Measurements from ENCODE around the gene OARD1.
A peak's percentile ranks its signal among the peaks of the same experiment; 100 is the strongest.

OARD1 gene

DNA sequence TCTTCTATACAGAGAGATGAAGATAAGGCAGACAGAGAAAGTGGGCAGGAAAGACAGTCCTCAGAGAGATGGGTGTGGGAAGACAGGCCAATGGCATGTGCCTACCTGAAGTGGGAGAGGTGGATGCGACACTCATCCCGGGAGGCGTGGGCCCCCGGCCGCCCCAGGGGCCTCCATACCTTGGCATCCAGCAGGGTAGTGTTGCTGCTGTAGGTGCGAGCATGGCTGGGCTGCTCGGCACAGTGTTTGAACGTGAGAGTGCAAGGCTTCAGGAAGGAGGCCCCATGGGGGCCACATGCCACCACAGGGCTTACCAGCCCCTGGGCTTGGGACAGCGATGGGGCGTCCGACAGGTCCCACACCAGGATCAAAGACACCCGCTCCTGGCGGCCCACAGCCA, 38.4 kb downstream of the OARD1 start:
- no peak overlapping the region for H3K4me2 ChIP-seq (ENCODE audit: low read depth, low read length, poor library complexity, severe bottlenecking)

DNA sequence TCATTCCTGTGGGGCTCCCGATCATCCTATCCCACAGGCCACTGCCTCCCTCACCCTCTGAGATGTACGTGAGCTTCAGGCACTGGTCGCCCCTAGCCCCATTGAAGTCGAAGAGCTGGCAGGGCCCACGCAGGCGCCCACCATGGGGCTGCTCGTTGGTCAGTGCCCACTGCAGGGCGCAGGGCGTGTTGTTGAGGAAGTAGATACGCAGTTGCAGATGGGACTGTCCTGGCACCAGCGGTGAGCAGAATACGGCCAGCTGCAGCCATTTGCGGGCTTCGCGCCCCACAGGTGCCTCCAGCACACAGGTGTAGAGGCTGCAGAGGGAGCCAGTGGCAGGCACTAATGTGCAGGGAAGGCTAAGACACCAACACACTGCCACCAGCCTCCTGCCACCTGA, 39.3 kb downstream of the OARD1 start:
- Histone ChIP-seq H3K9me2 (replicated peaks; ENCODE audit: low read depth, low read length) (no peaks in the 10 kb centered on the region), H3K4me1 (ENCODE audit: insufficient read depth, low read length, poor library complexity, severe bottlenecking) (peaks cover 7% of the 10 kb centered on the region), H3K4me2 (ENCODE audit: low read depth, low read length, poor library complexity, severe bottlenecking) (no peak overlapping the region), H3K4me3 (ENCODE audit: low read length, poor library complexity, severe bottlenecking) (no peak overlapping the region), H3K36me3 (ENCODE audit: insufficient read depth, low read length) (no peaks in the 10 kb centered on the region), H3K9ac (ENCODE audit: low read depth, low read length, poor library complexity, severe bottlenecking) (no peak overlapping the region), H3K79me2 (ENCODE audit: insufficient read depth, low read length) (no peaks in the 10 kb centered on the region; the same call in 1 of the 2 replicates), H3F3A (ENCODE audit: low read depth) (no peaks in the 10 kb centered on the region), H2AFZ (ENCODE audit: low read length) (no peak overlapping the region), H3K9me3 (ENCODE audit: insufficient read depth, low read depth, low read length) (no peaks in the 10 kb centered on the region), H4K20me1 (ENCODE audit: insufficient read depth, low read length, poor library complexity, severe bottlenecking) (no peaks in the 10 kb centered on the region), H3K27me3 (ENCODE audit: insufficient read depth, low read length, poor library complexity, severe bottlenecking) (no peaks in the 10 kb centered on the region)
- TF ChIP-seq, protein P1, sequence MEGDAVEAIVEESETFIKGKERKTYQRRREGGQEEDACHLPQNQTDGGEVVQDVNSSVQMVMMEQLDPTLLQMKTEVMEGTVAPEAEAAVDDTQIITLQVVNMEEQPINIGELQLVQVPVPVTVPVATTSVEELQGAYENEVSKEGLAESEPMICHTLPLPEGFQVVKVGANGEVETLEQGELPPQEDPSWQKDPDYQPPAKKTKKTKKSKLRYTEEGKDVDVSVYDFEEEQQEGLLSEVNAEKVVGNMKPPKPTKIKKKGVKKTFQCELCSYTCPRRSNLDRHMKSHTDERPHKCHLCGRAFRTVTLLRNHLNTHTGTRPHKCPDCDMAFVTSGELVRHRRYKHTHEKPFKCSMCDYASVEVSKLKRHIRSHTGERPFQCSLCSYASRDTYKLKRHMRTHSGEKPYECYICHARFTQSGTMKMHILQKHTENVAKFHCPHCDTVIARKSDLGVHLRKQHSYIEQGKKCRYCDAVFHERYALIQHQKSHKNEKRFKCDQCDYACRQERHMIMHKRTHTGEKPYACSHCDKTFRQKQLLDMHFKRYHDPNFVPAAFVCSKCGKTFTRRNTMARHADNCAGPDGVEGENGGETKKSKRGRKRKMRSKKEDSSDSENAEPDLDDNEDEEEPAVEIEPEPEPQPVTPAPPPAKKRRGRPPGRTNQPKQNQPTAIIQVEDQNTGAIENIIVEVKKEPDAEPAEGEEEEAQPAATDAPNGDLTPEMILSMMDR (conservative IDR thresholded peaks at IDR 0.05; ENCODE audit: low read length): no peak
- no peak for TF ChIP-seq EZH2phosphoT487 (IDR thresholded peaks at IDR 0.05; ENCODE audit: borderline replicate concordance)

More for the DNA sequence above, 38.4 kb downstream of the OARD1 start:
- TF ChIP-seq, protein P1 (conservative IDR thresholded peaks at IDR 0.05; ENCODE audit: low read length): no peak
- TF ChIP-seq EZH2phosphoT487 (IDR thresholded peaks at IDR 0.05; ENCODE audit: borderline replicate concordance): no peak
- H3K4me1 ChIP-seq (ENCODE audit: insufficient read depth, low read length, poor library complexity, severe bottlenecking): peaks cover 7% of the 10 kb centered on the region
- H4K20me1 ChIP-seq (ENCODE audit: insufficient read depth, low read length, poor library complexity, severe bottlenecking): no peaks in the 10 kb centered on the region
- no peaks in the 10 kb centered on the region for H3K9me3 ChIP-seq (ENCODE audit: insufficient read depth, low read depth, low read length)
- no peak overlapping the region for H2AFZ ChIP-seq (ENCODE audit: low read length)
- H3K9me2 ChIP-seq (replicated peaks; ENCODE audit: low read depth, low read length): no peaks in the 10 kb centered on the region
- no peak overlapping the region for H3K9ac ChIP-seq (ENCODE audit: low read depth, low read length, poor library complexity, severe bottlenecking)
- no peaks in the 10 kb centered on the region for H3K36me3 ChIP-seq (ENCODE audit: insufficient read depth, low read length)
- no peak overlapping the region for H3K4me3 ChIP-seq (ENCODE audit: low read length, poor library complexity, severe bottlenecking)
- no peaks in the 10 kb centered on the region; the same call in 1 of the 2 replicates for H3K79me2 ChIP-seq (ENCODE audit: insufficient read depth, low read length)
- no peaks in the 10 kb centered on the region for H3K27me3 ChIP-seq (ENCODE audit: insufficient read depth, low read length, poor library complexity, severe bottlenecking)
- H3F3A ChIP-seq (ENCODE audit: low read depth): no peaks in the 10 kb centered on the region

DNA sequence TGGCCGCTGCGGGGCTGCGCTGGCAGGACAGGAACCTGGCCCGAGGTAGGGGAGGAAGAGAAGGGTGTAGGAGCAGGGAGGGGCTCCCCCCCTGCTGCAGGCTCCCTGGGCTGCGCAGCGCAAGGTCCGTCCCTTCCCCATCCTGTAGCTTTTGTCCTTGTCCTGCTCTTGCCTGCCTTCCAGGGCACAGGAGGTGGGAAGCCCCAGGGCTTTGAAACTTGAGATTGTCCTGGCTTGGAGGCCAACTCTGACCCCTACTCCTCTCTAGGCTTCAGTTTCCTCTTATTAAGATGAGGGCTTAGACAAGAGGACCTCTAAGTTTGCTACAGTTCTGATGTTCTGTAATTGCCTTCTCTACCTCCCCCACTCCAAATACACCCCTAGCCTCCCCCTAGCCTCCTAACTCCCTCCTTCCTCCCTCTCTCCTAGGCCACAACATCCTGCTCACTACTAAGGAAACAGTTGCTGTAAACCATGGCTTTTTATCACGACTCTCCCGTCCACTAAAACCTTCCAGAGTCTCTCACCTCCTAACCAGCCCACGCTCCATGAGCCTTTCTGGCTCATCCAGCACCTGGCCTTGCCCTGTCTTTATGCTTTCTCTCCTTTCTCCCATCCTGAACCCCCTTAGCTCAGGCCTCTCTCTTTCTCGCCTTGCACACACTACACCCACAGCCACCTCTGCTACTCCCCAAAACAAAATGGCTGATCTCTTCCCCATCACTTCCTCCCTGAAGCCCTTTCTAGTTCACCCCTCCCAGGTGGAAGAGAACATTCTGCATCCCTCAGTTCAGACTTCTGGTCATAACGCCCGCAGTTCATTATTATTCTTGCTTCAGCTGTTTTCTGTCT, 43.4 kb downstream of the OARD1 start:
- TF ChIP-seq EZH2phosphoT487 (IDR thresholded peaks at IDR 0.05; ENCODE audit: borderline replicate concordance): no peak
- TF ChIP-seq, protein P1 (conservative IDR thresholded peaks at IDR 0.05; ENCODE audit: low read length): no peak
- Histone ChIP-seq H2AFZ (ENCODE audit: low read length) (peak overlapping the region; percentile 64), H3K4me2 (ENCODE audit: low read depth, low read length, poor library complexity, severe bottlenecking) (peak overlapping the region; percentile 80), H3K27me3 (ENCODE audit: insufficient read depth, low read length, poor library complexity, severe bottlenecking) (no peaks in the 10 kb centered on the region), H3K9ac (ENCODE audit: low read depth, low read length, poor library complexity, severe bottlenecking) (peak overlapping the region; percentile 99), H3K9me3 (ENCODE audit: insufficient read depth, low read depth, low read length) (no peaks in the 10 kb centered on the region), H3K36me3 (ENCODE audit: insufficient read depth, low read length) (no peaks in the 10 kb centered on the region), H3K4me1 (ENCODE audit: insufficient read depth, low read length, poor library complexity, severe bottlenecking) (peaks cover 36% of the 10 kb centered on the region), H3K4me3 (ENCODE audit: low read length, poor library complexity, severe bottlenecking) (peak overlapping the region; percentile 86), H3K9me2 (replicated peaks; ENCODE audit: low read depth, low read length) (no peaks in the 10 kb centered on the region), H3K79me2 (ENCODE audit: insufficient read depth, low read length) (peaks cover 25% of the 10 kb centered on the region), H4K20me1 (ENCODE audit: insufficient read depth, low read length, poor library complexity, severe bottlenecking) (no peaks in the 10 kb centered on the region), H3F3A (ENCODE audit: low read depth) (no peaks in the 10 kb centered on the region)

All from Loucy (cell line).